GM21737 (cell line): ENCODE data around the gene ARMC12.

Experiments used
- ATAC-seq: cut with Tn5 transposase; IDR thresholded peaks from one replicate; pipeline ENCODE4 v1.9.1; 2021; ENCODE audit warnings: mild to moderate bottlenecking, moderate library complexity; ENCODE audit not compliant: unreplicated experiment

ARMC12 gene

DNA sequence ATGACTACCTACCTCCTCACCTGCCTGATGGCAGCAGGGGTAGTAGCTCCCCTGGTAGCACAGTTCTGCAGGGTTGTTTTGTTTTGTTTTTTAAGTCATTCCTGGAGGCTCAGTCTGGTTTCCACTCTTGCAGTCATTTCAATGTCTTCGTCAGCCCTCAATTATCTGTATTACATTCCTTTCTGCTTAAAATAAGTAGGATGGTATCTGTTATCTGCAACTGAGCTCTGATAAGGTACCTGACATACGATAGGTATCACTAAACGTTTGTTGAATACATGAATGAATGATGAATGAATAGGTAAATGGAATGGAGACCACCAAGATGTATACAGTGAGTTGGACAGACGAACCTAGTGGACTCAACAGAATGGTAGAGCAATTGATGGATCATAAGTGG is 32.4 kb downstream of the ARMC12 start:
- no peak for ATAC-seq

DNA sequence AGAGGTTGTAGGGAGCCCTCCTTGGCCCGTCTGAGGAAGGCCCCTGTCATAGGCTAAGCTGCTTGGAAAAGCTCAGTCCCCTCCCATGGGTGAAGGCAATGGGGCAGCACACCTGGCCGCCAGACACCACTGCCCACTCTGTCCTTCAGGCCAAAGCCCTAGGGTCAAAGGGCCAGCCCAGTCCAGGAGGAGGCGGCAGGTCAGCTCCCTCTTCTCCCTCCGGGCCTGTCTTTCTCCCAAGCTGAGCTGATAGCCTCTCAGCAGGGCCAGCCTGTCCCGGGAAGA is 34.5 kb downstream of the ARMC12 start:
- no peak for ATAC-seq

DNA sequence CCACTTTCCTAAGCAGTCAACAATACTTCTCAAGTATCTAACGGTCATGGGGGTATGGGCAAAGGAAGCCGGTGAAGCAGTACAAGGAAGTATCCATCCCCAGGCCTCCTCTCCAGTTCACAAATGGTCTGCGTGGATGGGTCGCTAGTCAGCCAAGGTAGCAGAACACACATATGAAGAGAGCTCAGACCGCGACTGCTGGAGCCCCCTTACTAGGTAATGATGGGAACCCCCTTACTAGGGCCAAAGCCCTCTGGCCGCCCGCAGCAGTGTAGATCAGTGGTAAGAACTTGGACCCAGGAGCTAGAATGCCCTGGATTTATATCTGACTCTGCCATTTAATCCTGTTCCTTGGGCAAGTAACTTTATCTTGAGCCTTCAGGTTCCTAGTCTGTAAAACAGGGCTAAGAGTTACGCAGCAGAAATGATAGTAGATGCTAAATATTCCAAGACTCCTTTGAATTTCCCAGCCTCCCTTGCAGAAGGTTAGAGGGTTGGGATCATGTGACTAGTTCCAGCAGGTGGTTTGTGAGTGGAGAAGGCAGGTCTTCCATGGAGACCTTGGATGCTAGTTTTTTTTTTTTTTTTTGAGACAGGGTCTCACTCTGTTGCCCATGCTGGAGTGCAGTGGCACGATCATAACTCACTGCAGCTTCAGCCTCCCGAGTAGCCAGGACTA is 37.4 kb downstream of the ARMC12 start:
- ATAC-seq = no peak

DNA sequence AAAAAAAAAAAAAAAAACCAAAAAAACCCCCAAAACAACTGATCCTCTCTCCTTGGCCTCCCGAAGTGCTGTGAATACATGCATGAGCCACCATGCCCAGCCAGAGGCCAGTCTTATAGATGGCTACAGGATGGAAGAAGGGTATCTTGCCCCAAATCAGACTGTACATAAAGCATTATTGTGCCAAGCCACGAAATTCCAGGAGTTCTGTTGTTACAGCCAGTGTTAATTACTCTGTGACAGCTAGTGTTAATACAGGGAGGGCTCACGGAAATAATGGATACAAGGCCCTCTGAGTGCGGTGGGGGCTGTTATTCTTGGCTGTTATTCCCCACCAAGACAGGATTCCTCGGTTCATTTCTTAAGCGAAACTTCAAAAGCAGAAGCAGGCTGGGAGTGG is 38.2 kb downstream of the ARMC12 start:
- no peak for ATAC-seq

DNA sequence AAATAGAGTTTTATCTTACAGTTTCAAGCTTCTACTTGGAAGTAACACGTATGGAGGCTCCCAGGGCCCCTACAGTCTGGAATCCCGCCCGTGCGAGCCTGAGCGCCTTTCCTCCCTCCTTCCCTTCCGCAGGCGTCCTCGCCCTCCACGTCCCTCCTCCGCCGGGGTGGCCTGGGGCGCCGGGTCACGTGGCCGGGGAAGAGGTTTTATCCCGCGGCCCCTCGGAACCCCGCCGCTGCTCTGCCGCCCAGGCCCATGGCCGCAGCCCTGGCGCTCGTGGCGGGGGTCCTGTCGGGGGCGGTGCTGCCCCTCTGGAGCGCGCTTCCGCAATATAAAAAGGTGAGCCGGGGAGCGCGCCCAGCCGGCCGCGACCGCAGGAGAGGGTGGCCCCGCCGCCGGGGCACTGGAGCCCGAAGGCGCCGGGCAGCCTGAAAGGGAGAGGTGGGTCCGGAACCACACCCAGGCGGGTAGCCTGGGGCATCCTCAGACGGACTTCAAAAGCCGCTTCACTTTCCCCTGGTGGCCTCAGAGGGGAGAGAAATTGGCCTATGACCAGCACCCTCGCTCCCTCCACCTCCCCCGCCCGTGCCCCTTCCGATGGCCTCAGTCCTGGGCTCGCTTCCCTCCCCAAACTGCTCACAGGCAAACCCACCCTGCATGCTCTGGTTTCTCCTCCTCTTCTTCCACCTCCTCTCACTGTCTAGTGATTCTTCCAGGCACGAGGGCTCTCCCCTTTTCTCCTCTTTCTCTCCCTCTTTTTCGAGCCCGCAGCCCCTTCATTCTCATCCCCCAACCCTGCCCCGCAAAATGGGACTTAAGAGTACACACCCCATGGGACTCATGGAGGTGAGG is 39.8 kb downstream of the ARMC12 start, which contains the start of gene CLPSL2:
Gene CLPSL2, plus strand, starts transcription at position 235 of the 852 bp plus-strand sequence. Its CDS starts 21 bp downstream, at position 256.
- ATAC-seq = no peak

DNA sequence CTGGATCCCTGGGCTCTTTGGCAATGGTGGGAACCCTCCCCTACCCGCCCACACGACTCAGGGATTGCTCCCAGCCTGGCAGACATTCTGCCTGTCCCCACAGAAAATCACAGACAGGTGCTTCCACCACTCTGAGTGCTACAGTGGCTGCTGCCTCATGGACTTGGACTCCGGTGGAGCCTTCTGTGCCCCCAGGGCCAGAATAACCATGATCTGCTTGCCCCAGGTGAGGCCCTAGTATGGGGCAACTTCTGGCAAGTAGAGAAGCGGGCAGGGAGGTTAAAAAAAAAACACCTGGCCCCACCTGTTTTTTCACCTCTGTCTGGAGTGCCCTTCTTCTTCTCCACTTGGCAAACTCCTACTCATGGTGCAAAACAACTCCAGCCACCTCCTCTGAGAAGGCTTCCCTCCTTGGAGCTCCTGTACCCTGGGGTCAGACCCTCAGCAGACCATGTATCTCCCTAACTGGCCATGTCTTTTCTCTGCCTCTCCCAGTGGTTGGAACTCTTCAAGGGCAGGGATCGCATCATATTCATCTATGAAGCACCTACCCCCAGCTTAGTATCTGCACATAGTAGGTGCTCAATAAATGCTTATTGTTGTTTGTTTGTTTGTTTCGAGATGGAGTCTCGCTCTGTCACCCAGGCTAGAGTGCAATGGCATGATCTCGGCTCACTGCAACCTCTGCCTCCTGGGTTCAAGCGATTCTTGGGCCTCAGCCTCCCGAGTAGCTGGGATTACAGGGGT is 40.7 kb downstream of the ARMC12 start:
- no peak for ATAC-seq

DNA sequence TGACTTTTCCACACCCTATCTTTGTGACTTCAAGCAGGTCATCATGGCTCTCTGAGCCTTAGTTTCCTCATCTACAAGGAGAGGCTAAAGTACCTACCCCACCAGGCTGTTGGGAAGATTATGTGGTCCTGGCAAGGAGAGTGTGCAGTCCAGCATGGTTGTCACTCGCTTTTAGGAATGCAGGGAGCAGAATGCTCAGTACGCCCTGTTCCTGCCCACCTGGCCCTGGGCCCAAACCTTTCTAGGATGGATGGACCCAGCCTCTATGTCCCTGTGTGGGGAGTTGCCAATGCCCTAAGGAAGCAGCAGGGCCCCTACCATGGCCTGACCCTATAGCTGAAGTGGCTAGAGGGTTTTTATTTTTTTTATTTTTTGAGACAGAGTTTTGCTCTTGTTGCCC is 41.6 kb downstream of the ARMC12 start:
- ATAC-seq = no peak

DNA sequence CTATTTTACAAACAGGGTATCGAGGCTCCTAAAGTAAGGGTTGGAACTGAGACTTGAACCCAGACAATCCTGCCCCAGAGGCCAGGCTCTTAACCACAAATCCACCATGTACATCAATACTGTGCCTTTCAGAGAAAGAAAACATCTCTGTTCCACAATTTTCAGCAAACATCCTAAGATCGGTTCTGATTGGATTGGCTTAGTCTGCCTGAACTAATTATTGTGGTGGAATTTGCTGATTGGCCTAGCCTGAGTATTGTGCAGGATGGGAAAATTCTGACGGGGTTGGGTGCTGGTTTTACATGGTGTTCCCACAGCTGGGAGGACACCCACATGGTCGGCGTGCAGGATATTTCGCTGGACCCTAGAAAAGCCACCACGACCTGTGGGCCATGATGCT is 43.9 kb downstream of the ARMC12 start, which contains the start of gene CLPSL1:
Gene CLPSL1, plus strand, starts transcription at position 301 of the 400 bp plus-strand sequence. Its CDS starts 92 bp downstream, at position 393.
- no peak for ATAC-seq

DNA sequence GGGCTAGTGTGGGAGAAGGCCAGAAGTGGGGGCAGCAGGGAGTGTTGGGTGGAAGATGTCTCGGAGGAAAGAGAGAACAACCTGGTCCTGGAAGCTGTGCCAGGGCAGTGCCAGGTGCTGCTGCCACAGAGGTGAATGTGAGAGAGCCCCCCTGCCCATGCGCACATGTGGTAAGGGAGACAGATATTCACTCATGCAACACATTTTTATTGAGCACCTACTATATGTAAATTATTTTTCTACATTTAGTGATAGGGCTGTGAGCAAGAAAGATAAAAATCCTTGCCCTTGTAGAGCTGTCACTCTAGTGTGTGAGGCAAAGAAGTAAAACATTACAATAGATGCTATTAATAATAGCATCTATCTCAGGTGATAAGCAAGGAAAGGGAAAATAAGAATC is 44.5 kb downstream of the ARMC12 start:
- no peak for ATAC-seq

DNA sequence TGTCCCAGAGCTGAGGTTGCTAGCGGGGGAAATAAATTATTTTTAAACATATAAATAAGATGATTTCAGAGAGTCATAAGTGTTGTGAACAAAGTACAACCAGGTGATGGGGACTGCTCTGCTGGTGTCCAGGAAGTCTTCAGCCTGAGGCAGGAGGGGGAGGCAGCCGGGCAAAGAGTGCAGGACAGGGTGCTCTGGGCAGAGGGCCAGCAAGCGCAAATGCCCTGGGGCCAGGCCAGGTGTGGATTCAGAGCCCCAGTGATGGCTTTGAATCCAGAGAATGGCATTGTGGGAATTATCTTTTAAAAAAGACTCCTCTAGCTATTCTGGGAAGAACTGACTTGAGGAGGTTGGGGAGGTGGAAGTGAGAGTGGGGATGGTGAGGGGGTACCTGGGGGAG is 45.6 kb downstream of the ARMC12 start:
- ATAC-seq = no peak

DNA sequence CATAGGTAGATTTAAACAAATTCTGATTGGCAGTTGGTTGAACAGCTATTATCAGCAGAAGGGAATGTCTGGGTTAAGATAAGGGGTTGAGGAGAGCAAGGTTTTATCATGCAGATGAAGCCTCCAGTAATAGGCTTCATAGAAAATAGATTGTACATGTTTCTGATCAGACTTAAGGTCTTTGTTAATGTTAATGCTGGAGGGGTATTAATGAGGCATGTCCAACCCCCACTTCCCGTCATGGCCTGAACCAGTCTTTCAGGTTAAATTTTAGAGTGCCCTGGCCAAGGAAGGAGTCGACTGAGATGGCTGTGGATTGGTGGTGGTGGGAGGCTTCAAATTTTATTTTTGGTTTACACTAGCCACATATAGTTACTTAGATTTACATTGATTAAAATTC is 47.4 kb downstream of the ARMC12 start:
- no peak for ATAC-seq

DNA sequence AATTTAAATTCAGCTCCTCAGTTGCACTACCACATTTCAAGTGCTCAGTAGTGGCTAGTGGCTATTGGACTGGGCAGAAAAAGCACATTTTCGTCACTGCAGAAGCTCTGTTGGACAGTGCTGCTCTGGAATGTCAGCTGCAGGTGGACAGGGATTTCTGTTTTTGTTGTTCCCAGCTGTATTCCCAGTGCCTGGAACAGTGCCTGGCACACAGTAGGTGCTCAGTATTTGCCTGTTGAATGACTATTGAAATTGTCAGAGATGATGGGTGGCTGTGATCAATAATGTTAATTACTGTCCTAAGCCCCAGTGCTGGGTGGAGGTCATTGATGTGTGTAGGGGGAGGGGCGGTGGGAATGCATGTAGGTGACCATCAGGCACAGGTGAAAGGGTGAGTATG is 49.4 kb downstream of the ARMC12 start:
- no peak for ATAC-seq

DNA sequence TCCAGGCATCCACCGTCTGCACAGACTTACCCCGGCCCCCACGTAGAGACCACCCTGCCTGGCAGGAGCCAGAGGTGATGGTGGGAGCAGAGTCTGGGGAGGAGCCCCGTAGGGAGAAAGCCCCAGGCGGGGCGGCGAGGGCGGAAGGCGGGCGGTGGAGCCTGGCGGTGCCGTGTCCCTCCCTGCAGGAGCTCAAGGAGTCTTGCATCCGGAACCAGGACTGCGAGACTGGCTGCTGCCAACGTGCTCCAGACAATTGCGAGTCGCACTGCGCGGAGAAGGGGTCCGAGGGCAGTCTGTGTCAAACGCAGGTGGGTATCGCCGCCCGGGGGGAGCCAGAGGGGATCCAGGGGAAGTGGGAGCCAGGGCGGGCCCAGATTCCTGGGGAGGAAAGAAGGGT is 50.0 kb downstream of the ARMC12 start:
- no peak for ATAC-seq

DNA sequence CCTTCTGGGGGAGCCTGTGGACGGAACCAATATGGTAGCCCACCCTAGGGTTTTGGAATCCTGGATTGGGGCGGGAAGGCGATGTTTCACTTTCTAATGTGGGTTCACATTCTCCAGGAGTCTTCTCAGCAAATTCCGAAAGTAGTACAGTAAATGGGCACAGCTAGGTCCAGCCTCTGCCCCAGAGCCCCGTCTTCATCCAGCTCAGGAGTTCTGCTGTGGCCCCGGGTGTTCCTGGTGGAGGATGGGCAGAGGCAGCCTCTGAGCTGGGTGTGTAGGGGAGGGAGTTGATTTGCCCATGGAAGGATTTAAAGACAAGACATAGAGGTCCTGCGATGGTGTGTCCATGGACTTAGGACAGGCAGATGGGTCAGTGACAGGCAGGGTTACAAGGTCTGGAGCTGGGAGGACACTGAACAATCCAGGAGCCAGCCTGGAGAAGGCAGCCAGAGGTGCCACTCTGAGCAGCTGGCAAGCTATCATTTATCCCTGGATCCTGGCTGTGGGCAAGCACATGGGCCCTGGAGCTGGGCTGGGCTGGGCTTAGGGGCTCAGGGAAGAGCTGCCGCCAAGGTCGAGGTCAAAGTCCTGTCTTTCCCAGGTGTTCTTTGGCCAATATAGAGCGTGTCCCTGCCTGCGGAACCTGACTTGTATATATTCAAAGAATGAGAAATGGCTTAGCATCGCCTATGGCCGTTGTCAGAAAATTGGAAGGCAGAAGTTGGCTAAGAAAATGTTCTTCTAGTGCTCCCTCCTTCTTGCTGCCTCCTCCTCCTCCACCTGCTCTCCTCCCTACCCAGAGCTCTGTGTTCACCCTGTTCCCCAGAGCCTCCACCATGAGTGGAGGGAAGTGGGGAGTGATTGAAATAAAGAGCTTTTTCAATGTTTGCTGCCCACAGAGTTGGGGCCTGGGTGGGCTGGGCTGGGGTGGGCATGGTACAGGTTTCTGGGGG is 50.7 kb downstream of the ARMC12 start:
- no peak for ATAC-seq

DNA sequence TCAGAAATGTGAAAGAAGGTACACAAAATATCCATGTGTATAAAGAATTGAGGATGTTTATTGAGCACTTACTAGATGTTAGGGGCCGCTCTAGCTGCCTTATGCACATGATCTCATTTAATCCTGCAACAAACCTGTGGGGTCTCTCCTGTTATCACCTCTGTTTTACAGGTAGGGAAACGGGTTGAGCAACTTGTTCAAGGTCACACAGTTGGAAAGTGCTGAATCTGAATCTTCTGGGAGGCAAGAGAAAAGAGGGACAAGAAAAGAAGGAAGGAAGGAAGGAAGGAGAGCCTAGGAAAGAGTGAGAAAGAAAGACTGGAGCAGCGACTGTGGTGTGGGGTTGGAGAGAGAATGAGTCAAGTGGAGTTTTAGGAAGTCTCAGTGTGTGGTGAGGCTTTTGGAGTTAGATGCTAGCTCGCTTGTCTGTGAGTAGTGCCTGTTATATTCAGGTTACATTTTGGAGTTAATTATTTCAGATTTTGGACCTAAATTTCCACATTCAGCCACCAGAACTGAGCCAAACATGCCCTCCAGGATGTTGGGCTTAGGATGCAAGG is 51.7 kb downstream of the ARMC12 start:
- no peak for ATAC-seq

DNA sequence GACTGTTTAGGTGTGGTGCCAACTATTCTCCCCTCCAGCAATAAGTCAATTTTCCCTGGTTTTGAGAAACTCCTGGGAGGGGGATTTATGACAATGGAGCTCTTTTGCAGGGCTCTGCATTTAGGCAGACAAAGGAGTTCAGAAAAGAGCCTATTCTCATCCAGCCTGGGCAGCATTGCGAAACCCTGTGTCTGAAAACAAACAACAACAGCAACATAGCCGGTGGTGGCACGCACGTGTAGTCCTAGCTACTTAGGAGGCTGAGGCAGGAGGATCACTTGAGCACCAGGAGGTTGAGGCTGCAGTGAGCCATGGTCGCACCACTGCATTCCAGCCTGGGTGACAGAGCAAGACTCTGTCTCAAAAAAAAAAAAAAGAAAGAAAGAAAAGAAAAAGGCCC is 53.9 kb downstream of the ARMC12 start:
- ATAC-seq = no peak

DNA sequence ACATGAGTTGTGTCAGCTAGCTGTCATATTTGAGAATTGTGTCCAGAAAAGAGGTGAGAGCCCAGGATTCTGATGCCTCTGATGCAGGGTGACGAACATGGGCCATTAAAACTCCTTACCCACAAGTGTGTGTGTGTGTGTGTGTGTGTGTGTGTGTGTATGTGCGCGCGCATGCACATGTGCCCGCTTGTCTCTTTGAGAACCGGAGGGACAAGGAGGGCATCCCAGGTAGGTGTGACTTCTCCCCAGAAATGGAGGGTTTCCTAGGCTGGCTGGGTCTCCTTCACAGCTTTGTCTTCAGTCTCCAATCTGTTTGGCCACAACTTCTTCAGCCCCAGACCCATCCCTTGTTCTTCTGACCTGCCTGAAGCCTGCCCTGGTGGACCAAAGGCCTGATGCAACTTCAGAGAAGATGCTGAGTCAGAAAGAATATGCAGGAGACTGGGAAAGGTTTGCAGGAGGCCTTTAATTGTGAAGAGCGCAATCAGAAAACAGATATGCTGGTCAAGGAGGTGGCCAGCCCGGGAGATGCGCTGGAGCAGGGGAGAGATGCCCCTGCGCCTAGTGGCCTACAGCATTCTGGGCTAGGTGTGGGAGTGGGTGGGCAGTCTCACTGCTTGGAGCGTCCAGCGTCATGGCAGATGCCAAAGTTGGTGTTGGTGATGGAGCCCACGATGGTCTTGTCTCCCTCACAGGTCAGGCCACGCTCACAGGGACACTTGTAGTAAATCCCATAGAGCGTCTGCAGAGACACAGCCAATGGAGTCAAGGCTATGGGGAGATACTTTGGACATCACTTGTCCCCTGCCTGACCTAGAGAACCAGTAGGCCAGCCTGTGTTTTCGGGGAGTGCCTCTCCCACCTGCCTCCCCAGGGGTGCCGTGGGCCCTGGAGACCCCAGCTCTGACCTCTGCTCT is 58.0 kb downstream of the ARMC12 start:
- no peak for ATAC-seq

DNA sequence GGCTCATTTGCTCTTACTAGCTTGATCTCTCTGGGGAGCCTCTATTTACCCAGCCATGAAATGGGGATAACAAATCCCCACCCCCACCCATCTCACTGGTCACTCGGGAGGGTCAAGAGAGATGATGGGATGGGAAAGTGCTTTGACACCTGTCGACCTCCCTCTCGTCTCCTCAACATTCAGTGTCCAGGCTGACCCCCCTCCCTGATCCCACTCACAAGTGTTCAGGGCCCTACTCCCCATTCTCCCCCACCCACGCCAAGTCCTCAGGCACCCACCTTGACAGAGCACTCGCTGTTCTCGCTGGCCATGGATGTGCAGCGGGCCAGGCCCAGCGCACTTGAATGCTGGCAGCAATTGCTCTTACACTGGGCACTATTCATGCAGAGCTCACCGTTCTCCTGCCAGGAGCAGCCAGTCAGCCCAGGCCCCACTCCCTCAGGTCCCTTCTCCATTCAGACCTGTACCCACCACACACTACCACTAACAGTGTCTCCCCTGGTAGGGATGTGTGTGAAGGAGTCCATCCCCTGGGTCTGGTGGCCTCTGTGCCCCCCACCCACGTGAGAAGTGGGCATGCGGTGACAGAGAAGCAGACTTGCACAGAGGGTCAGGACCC is 58.7 kb downstream of the ARMC12 start:
- ATAC-seq = no peak

DNA sequence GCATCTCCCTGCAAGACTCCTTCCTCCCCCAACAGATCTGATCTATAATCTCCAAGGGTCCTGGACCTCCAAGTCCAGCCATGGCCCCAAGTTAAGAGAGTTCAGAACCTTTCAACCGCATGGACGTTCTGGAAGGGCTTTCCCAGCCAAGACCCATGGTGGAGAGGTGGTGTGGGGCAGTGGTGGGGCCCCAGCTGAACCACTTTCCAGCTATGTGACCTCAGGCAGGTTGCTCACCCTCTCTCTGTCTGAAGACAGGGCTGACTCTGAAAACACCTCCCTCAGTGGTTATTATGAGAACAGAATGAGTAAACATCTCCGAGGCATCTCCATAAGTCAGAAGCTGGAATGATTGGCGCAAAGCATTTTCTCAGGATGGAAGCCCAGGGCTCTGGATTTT is 59.4 kb downstream of the ARMC12 start:
- ATAC-seq = no peak
